Activated CD8-positive, alpha-beta memory T cell treated with anti-CD3 and anti-CD28 coated beads, Interleukin-2, amount 50 U/mL, for 24 hours (primary cell): Measurements from ENCODE around the gene ANKRD60.

Experiments used
- DNase-seq: peaks from one replicate; pipeline ENCODE4 v3.0.0-alpha.2; 2020; ENCODE audit errors: extremely low read depth

The ANKRD60 gene

DNA sequence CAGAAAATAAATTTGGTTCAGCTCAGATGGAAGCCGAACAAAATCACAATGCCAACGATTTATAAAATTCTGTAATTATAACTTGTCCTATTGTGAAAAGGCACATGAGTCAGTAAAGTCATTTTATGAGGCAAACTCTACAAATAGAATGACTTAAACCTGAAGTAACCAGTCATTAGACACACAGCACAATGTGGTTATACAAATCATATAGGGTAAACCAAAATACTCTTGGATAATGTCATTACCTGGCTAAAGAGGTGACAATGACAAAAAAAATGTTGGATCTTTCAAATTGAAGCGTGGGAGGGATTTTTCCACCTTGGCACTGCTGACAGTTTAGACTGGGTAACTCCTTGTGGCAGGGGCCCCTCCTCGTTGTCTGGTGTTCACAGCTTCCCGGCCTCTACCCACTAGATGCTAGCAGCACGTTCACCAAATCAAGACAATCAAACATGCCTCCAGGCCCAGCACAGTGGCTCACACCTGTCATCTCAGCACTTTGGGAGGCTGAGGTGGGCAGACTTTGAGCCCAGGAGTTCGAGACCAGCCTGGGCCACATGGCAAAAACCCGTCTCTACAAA lies 5.0 kb downstream of the ANKRD60 start:
- no peak for DNase-seq

DNA sequence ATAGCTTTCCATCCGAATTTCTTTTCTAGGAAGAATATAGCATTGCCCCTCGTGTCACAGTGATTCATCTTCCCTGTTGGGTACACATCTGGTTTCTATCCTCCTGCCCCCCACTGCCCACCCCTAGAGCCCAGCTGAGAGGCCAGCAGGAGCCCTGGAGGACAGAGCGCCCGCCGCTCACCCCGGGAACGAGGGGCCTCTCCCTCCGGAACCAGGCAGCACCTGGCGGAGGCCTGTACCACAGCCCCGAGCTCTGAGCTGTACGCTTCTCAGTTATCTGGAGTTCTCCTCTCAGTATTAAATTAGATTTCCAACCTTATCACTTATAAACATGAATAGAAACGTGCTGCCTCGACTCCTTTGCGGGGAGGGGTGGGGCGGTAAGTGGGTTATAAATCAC lies 6.0 kb downstream of the ANKRD60 start:
- no peak for DNase-seq

DNA sequence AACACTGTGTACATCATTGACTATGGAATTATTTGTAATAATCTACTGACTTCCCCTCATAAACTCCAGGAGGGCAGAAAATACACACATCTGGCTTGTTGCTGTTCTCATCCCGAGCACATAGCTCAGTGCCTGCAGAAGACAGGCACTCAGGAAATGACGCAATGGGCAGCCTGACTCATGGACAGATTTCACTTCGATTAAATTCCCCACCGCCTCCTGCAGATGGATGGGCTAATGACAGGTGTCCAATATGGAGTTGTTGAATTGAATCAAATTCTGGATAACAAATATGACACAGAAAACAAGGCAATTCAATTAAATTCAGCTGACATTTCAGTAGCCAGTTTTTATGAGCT lies 9.1 kb downstream of the ANKRD60 start:
- DNase-seq: no peak

DNA sequence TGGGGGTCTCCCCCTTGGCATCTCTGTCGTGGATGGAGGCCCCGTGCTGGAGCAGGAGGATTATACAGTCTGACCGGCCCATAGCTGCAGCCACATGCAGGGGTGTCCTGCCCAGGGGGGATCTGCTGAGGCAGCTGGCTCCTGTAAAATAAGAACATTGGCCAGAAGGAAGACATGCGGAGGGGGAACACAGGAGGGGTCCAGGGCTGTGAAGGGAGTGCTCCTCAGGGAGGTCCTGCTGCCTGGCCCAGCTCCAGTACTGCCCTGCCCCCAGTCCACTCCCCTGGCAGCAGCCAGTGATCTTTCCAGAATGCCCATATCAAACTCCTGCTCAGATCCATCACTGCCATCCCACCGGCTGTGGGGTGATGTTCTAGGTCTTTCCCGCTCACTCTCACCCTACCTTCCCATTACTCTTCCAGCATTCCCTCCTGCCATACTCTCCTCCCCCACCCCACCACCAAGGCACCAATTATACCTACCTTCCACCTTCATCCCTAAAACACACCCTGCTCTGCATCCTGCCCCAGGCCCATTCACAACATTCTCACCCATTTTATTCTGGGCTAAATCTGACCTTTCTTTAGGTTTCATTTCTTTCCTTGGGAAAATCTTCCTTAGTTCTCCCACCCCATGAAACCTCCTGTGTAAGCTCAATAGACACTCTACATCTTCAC lies 9.7 kb downstream of the ANKRD60 start:
- DNase-seq: no peak

DNA sequence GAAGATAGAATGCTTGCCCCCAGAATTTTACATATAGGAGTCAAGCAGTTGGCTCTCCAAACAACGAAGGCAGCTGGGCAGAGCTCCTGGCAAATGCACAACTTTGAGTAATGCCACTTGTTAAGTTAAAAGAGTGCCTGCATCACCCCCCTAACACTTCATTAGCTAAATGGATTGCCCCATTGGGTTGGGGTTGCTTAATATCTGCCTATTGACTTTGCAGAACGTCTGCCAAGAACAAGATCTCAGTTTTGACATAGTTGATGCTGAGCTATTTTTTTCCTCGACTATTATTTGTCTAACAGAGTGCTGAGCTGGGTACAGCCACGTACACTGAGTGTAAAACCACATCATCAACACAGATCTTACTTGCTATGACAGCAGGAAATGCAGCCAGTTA lies 12.1 kb downstream of the ANKRD60 start:
- no peak for DNase-seq

DNA sequence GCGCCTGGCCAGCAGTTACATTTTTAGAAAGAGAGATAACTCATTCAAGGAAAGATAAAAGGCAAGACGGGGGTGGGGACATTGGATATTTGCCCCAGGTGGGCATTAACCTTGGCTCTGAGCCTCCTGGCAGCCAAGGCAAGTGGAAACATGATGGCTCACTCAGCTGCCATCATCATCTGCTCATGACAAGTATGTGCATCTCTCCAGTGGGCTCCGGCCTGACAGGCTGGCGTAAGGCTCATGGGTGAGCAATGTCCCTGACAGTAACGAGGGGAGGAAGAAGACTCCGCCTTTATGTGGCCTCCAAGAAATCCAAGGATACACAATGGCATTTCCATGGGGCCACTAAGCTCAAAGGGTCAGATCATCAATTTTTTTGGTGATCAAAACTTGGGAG lies 13.3 kb downstream of the ANKRD60 start:
- no peak for DNase-seq

DNA sequence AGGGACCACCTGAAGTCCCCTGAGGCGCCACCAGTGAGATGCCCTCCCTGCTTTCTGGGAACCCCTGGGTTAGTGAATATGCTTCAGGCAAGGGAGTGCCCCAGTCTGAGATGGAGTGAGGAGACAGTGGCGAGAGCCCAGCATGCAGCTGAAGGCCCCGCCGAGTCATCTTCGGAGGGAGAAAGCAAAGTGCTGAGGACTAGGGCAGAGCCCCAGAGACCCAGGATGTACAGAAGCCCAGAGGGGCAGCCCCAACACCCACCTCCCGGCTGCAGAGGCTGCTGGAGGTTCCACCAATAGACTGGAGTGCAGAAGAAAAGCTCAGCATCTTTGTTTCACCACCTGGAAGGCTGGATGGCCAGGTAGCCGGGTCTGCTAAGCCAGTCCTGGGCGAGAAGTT lies 14.1 kb downstream of the ANKRD60 start:
- no peak for DNase-seq

DNA sequence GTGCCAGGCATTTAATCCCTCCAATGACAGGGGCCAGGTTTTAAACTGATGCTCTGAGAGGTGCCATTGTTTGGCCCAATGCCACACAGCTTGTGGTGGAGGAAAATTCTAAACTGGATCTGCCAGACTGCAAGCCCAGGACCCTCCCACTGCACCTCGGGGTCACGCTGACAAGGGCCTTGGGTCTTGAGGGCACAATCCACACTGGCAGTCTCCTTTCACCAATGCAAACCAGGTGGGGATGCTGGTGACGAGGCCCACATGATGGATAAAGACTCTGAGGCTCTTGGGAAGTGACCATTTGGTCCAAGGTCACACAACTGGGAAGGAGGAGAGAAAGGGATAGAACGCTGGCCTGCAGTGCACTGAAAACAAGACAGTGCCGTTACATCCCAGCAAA lies 14.7 kb downstream of the ANKRD60 start:
- DNase-seq: no peak

DNA sequence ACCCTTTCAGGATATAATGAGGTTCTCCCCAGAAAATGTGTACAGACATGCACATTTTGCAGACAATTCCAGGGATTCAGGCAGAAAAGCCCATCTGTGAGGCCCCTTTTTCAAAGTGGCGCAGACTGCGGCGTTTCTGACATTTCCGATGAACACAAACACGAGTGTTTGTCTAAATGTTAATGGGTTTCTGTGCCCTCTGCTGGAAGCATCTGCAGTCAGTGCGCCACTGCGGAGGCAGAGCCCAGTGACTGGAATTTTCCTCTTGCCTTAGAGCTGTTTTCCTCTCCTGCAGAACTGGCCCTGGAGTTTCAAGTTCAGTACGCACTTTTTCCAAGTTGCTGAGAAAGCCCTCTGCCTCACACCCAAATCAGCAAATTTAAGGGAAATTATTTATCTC lies 15.3 kb downstream of the ANKRD60 start:
- no peak for DNase-seq

DNA sequence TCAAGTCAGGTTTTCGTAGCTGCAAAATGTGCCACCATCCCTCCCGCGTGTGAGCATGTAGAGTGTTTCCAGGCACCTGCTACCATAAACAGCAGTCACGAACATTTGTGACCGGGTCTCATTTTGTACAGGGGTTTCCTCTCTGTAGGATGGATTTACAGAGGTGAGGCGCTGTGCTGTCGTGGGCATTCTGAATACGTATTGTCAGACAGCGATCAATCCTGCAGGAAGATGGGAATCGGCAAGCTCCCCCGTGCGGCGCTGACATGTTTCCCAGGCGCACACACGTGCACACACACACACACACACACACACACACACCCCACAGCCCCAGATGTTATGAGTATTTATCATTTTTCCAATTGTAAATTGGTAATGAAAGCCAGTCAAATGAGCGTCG lies 15.8 kb downstream of the ANKRD60 start:
- DNase-seq: no peak

DNA sequence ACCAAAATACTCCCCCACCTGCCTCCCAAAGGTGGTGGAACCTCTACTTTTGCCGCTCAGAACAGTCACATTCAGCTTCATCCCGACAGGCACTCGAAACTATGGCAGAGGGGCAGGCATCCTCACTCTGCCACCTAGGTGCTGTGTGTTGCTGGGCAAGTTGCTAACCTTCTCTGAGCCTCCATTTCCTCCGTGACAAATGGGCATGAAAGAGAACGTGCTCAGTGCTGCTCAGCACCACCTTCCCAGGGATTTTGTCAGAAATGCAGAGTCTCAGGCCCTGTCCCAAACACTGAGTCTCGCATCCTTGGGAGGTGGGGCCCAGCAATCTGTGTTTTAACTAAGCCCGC lies 18.1 kb downstream of the ANKRD60 start:
- no peak for DNase-seq

DNA sequence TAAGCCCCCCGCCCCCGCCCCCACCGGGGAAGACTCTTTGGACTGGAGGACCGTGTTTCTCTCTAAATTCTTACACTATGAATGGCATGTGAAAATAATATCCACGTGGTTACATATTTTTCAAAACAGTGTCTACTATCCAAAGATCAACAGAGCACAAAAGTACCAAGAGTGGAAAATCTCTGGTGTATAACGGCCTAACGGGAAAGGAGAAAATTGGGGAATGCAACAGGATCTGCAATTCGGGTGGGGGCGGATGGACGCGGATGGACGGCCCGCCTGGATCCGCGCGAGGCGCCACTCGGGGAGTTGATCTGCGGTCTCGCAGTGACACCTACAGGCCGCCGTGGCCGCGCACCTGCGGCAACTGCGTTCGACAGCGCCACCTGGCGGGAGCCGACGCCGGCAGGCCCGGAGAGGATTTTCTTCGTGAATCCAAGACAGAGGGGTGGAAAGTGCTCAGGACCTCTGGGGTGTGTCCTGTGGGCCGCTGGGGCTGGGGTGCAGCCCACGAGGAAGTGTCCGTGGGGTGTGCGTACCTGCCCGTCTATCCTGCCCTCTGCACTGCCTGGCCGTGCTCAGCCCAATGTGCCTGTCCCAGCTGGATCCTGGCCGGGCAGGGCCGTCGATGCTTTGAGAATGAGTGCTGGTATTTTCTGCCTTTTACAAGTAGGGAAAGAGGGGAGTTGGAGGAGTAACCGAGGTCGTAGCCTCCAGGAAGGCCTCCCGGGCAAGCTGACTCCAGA lies 18.6 kb downstream of the ANKRD60 start:
- peak; percentile 61 for DNase-seq

DNA sequence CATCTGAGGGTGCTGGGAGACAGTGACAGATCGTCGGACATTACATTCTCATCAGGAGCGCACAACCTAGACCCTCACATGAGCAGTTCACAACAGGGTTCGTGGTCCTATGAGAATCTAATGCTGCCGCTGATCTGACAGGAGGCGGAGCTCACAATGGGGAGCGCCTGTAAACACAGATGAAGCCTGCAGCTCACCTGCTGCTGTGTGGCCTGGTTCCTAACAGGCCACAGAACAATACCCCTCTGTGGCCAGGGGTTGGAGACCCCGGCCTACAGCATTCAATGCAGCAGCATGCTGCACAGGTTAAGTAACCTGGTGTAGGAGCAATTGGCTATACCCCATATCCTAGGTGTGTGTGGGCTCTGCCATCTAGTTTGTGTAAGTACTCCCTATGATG lies 19.5 kb downstream of the ANKRD60 start:
- no peak for DNase-seq

DNA sequence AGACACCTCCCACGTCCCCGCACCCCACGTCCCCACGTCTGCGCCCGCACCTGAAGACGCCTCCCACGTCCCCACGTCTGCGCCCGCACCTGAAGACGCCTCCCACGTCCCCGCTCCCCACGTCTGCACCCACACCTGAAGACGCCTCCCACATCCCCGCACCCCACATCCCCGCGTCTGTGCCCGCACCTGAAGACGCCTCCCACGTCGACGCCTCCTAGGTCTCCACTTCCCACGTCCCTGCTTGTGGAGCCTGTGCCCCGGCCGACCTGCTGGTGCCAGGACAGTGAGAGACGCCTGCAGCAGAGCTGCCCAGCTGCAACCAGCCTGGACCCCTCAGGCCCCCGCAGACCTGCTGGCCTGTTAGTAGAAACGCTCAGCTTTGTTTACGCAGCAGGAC lies 22.6 kb downstream of the ANKRD60 start:
- DNase-seq: no peak

DNA sequence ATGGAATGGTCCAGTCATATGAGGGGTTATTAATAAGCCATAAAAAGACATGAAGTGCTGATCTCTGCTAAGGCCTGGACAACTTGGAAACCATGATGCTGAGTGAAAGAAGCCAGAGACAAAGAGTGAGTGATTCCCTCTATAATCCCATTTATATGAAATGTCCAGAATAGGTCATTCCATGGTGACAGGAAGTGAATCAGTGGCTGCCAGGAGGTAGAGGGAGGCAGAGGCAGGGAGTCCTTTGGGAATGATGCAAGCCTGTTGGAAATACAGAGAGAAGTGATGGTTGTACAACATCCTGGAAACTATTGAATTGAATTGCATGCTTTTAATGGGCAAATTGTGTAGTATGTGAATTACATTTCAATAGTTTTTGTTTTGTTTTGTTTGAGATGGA lies 26.4 kb downstream of the ANKRD60 start:
- DNase-seq: no peak

DNA sequence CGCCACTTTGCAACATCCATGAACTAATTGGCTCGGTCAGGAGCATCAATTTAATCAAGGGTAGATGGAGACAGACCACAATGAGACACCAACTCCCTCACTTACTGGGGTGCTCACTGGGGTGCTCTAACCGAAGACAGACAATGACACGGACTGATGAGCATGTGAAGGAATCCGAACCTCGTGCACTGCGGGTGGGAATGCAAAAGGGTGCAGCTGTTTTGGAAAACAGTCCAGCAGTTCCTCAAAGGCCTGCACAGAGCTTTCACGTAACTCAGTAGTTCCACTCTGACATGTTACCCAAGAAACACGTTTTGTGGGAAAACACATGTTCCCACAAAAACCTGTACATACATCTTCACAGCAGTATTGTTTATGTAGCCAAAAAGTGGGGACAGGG lies 26.8 kb downstream of the ANKRD60 start:
- DNase-seq: no peak

DNA sequence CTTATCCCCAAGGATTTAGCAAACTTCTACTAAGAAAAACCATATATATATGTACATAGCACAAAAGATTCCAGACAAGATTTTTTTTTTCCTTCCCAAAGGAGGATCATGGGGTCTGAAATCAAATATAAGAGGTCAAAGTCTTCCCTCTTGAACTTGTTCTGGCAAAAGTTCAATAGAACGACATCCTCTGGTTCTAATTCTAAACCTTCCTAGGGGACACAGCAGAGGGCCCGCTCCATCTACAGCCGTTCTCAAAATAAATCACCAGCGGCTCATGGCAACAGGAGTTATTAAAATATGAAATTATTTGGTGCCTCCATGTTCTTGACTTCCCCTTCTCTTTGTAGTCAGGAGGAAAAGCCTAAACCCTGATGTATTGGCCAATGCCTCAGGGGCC lies 29.0 kb downstream of the ANKRD60 start:
- no peak for DNase-seq

DNA sequence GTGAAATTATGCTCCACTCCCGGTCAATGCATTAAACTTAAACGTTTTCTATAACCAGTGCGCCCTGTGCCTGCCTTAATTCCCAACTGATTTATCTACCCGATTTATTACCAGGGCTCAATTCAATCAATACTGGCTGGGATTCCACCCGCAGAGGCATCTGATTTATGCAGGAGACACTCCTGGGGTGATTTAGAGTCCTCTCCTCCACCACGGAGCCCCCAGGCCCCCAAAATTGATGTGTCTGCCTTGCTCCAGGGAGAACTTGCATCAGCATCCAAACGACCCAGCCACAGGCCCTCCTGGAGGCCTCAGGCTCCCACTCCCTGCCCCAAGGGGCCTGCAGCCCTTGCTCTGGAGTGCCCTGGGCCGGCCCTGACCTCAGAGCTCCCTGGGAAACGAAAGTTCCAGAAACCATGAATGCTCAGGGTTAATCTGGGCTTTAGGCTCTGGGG lies 29.5 kb downstream of the ANKRD60 start:
- DNase-seq: no peak

DNA sequence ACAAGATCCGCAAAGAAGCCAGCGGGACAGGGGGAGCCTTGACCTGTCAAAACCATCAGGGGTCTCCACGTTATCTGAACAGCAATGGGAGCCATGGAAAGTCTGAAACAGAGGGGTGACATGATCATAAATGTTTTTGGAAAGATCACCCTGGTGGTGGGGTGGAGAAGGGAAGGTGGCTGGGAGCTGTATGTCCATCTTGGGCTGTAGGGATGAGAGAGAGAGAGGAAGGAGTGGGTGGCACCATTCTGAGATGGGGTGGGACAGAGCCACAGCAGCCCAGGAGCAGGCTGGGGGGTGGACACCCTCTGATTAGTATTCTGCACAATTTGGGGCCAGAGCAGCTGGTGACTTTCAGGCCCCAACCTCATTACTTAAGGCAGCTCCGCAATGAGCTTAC lies 30.1 kb downstream of the ANKRD60 start:
- DNase-seq: no peak

DNA sequence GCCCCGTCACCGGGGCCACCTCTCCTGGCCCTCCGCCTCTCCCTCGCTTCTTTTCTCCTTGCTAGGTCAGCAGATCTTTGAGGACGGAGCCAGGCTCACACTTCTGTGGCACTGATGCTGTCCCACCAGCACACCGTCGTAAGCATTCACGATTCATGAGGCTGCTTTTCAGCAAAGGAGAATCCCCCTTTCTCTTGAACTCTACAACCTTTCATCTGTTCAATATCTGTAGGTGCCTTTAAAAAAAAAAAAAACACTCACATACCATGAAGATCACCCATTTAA lies 31.3 kb downstream of the ANKRD60 start:
- no peak for DNase-seq

DNA sequence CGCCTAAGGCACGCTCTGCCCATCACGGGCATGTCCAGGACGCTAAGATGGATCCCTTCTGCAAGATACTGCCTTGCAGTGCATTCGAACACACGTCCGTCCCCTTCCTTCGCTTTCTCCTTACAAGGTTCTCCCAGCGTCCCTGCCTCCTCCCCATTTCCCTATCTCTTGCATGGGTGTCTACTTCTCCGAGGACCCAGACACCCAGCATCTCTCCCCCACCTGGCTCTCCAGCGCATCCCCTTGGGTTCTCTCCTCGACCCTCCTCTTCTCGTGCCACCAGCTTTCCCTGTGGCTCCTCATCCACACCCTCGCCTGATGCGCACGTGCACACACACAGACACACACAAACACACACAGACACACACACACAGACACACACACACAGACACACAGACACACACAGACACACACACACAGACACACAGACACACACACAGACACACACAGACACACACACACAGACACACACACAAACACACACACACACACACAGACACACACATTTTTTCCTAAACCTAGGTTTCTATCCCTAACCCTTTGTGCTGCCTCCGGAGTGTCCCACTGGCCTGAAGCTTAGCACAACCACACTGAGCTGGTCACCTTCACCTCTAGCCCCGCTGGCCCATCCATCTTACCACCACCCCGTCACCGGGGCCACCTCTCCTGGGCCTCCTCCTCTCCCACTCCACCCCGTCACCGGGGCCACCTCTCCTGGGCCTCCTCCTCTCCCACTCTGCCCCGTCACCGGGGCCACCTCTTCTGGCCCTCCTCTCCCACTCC lies 31.9 kb downstream of the ANKRD60 start:
- no peak for DNase-seq

DNA sequence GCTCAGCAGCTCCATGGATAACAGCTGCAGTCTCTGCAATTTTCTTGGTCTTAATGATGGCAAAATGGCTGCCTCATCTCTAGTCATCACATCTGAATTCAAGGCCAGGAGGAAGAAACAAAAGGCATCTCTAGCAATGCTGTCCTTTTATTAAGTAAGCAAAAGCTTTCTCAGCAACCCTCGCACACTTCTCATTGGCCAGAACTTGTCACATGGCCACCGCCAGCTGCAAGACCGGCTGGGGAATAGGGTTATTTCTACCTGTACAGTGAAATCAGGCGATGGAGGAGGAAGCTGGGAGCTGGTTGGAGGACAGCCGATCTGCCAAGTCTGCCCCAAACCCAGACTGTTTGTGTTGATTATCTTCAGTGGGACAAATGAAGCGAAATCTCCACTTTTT lies 33.4 kb downstream of the ANKRD60 start:
- DNase-seq: no peak
